Activated naive CD8-positive, alpha-beta T cell (primary cell): Measurements from ENCODE around the gene TEX26.

Experiments used
- H3K27ac Mint-ChIP-seq: one replicate; pipeline ENCODE4 v1.8.0; 2021; ENCODE audit warnings: mixed read lengths
- H3K27me3 Mint-ChIP-seq: one replicate; pipeline ENCODE4 v1.8.0; 2021; ENCODE audit warnings: mixed read lengths
- H3K36me3 Mint-ChIP-seq: one replicate; pipeline ENCODE4 v1.8.0; 2021; ENCODE audit warnings: mixed read lengths
- H3K4me1 Mint-ChIP-seq: one replicate; pipeline ENCODE4 v1.8.0; 2021; ENCODE audit warnings: low read depth, mixed read lengths
- H3K4me3 Mint-ChIP-seq: one replicate; pipeline ENCODE4 v1.8.0; 2021; ENCODE audit warnings: mild to moderate bottlenecking, mixed read lengths
- H3K9me3 Mint-ChIP-seq: one replicate; pipeline ENCODE4 v1.8.0; 2021; ENCODE audit warnings: low read depth, mixed read lengths

The TEX26 gene

DNA sequence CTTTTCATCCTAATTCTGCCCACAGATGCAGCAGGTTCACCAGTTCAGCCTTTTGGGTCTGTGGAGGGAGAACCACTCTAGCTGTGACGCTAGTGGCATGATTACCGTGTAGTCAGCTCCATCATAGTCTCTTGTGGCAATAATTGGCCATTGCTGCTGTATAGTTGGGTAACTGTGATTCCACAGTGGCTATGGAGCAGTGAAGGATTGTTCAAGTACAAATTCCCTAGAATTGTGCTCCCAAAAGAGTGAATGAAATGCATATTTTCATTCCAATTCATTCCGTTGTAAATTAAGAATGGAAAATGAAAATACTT, 856 bp downstream of the TEX26 start:
- peaks cover 34% of the 10 kb centered on the region for H3K27me3 Mint-ChIP-seq
- H3K27ac Mint-ChIP-seq = no peak overlapping the region
- no peaks in the 10 kb centered on the region for H3K4me1 Mint-ChIP-seq
- H3K9me3 Mint-ChIP-seq = peaks cover 4% of the 10 kb centered on the region
- H3K4me3 Mint-ChIP-seq = no peak overlapping the region
- no peaks in the 10 kb centered on the region for H3K36me3 Mint-ChIP-seq

DNA sequence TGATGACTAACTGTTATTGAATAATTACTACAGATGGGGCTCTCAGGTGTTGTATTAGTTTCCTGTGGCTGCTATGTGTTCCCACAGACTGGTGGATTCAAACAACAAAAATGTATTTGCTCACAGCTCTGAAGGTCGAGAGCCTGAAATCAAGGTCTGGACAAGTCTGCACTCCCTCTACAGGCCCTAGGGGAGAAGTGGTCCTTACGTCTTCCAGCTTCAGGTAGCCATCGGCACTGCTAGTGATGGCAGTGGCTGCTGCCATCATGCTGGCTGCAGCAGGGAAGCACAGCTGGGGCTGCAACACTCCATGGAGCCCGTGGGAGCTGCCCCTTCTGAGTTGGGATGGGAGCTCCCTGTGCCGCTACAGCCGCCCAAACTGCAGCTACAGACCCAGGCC, 1.9 kb downstream of the TEX26 start:
- peaks cover 4% of the 10 kb centered on the region for H3K9me3 Mint-ChIP-seq
- H3K4me1 Mint-ChIP-seq = no peaks in the 10 kb centered on the region
- H3K27ac Mint-ChIP-seq = no peak overlapping the region
- no peak overlapping the region for H3K4me3 Mint-ChIP-seq
- H3K36me3 Mint-ChIP-seq = no peaks in the 10 kb centered on the region
- peaks cover 32% of the 10 kb centered on the region for H3K27me3 Mint-ChIP-seq

DNA sequence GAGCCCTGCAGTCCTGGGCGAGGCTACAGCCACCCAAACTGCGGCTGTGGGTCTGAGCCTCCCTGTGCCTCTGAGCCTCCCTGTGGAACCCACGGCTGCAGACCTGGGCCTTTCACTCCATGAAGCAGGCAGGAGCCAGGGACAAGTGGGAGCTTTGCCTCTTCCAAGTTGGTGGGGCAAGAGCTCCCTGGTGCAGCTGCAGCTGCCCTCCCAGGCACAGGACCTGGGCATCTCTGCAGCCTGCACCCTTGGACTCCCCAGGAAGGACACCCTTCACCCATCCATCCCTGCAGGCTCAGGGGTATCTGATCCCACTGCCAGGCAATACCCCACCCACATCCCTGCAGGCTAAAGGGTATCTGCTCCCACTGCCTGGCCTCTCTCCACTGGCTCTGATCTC, 2.3 kb downstream of the TEX26 start:
- H3K27me3 Mint-ChIP-seq = peaks cover 30% of the 10 kb centered on the region
- no peak overlapping the region for H3K4me3 Mint-ChIP-seq
- H3K4me1 Mint-ChIP-seq = no peaks in the 10 kb centered on the region
- peaks cover 4% of the 10 kb centered on the region for H3K9me3 Mint-ChIP-seq
- H3K36me3 Mint-ChIP-seq = no peaks in the 10 kb centered on the region
- no peak overlapping the region for H3K27ac Mint-ChIP-seq

DNA sequence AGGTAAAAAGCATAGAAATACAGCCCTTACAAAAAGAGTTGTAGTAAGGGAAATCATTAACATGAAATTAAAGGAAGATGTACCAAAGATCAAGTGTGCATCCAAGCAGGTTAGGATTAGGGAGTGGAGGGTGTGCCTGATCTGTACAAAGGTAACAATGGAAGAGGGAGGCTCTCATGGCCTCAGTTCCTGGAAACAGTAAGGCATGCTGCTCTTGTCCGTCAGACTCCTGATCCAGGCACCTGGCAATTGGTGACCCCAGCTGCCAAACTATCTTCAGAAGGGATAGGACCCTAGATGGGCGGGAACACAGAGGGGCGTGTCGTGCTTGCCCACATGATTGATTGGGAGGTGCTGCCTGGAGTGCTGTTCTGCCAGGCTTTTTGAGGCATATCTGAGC, 4.5 kb downstream of the TEX26 start:
- peaks cover 20% of the 10 kb centered on the region for H3K27me3 Mint-ChIP-seq
- H3K9me3 Mint-ChIP-seq = peaks cover 4% of the 10 kb centered on the region
- H3K4me3 Mint-ChIP-seq = no peak overlapping the region
- H3K36me3 Mint-ChIP-seq = no peaks in the 10 kb centered on the region
- H3K27ac Mint-ChIP-seq = no peak overlapping the region
- H3K4me1 Mint-ChIP-seq = no peaks in the 10 kb centered on the region

DNA sequence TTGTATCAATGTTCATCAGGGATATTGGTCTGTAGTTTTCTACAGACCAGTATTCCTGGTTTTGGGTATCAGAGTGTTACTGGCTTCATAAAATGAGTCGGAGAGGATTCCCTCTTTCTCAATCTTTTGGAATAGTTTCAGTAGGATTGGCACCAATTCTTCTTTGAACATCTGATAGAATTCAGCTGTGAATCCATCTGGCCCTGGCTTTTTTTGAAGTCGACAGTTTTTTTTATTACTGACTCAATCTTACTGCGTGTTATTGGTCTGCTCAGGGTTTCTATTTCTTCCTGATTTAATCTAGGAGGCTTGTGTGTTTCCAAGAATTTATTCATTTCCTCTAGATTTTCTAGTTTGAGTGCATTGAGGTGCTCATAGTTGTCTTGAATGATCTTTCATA, 11.4 kb downstream of the TEX26 start:
- Mint-ChIP-seq H3K27me3 (peaks cover 8% of the 10 kb centered on the region), H3K36me3 (no peaks in the 10 kb centered on the region), H3K27ac (no peak overlapping the region), H3K4me1 (no peaks in the 10 kb centered on the region), H3K4me3 (no peak overlapping the region), H3K9me3 (peaks cover 3% of the 10 kb centered on the region)

DNA sequence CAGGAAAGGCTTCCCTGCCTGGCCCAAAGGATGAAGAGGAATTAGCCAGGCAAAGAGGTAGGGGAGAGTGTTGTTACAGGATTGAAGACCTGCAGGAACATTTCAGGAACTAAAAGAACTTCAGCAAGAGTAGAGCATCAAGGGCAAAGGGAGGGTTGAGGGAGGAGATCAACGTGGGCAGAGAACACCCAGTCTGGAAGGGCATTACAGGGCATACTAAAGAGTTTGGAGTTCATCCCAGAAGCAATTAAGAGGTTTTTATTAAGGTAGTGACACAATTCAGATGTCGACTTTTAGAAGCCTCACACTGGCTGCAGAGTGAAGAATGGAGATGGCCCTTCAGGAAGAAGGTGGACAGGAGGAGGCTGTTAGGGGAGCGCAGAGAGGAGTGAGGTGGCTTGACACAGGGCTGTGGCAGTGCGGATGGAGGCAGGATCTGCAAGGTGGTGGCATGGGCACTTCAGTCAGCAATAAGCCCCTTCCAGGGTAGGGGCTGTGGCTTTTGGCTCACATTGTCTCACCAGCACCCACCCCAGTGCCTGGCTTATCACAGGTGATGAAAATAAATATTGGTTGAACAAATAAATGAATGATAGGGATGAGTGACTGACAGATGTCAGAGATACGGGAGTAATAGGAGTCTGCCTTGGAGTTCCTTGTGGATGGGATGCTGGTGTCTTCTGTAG, 24.9 kb downstream of the TEX26 start:
- Mint-ChIP-seq H3K4me1 (no peaks in the 10 kb centered on the region), H3K9me3 (peaks cover 15% of the 10 kb centered on the region), H3K36me3 (no peaks in the 10 kb centered on the region), H3K27me3 (peaks cover 28% of the 10 kb centered on the region), H3K27ac (no peak overlapping the region), H3K4me3 (no peak overlapping the region)

DNA sequence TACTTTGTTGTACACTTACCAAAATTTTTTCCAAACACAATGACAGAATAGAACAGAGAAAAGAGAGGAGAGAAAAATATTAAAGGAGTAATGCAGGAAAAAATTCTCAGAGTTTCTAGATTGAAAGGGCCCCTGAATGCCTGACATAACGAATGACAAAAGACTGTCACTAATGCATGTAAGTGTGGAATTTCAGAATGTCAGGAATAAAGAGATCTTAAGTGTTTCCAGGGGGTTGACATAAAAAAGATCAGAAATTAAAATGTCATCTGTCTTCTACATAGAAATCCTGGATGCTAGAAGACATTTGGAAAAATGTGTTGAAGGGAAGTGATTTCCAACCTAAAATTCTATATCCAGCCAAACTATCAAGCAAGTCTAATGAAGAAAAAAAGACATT, 27.2 kb downstream of the TEX26 start:
- Mint-ChIP-seq H3K27ac (no peak overlapping the region), H3K27me3 (peaks cover 18% of the 10 kb centered on the region), H3K36me3 (no peaks in the 10 kb centered on the region), H3K9me3 (peaks cover 15% of the 10 kb centered on the region), H3K4me3 (no peak overlapping the region), H3K4me1 (no peaks in the 10 kb centered on the region)

DNA sequence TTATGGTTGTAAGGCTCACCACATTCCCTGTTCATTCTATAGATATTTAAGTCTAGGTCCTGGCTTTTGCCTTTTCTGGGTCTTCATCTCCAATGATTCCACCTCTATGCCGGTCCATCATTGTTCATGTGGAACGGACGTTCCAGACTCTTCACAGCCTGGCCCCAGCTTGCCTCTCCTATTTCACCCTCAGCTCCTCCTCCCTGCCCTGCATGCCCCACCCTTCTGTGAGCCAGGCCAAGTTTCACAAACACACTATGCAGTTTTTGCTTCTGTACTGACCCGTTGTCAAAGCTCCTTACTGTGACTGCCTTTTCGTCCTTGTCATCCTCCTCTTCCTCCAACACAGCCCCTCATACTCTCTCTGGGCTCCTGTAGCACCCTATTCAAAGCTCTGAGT, 31.3 kb downstream of the TEX26 start:
- no peaks in the 10 kb centered on the region for H3K36me3 Mint-ChIP-seq
- H3K4me3 Mint-ChIP-seq = no peak overlapping the region
- H3K4me1 Mint-ChIP-seq = no peaks in the 10 kb centered on the region
- peaks cover 9% of the 10 kb centered on the region for H3K27me3 Mint-ChIP-seq
- peaks cover 9% of the 10 kb centered on the region for H3K9me3 Mint-ChIP-seq
- H3K27ac Mint-ChIP-seq = no peak overlapping the region

DNA sequence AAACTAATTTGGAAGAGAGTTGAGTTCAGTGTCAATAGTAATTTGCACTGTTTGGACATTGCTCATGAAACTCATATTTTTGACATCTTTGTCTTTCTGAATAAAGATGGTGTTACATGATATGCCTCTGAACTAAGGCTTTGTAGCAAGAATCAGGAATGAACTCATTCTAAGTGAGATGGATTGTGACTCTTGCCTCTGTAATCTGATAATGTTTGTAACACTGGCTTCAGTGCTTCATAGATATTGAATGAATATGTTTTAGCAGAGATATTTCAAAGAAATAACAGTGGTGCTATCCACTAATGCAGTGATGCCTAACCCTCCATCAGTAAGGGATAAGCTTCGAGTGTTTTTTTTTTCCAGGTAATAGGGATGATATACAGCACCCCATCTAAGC, 32.9 kb downstream of the TEX26 start:
- no peaks in the 10 kb centered on the region for H3K9me3 Mint-ChIP-seq
- no peaks in the 10 kb centered on the region for H3K4me1 Mint-ChIP-seq
- H3K4me3 Mint-ChIP-seq = no peak overlapping the region
- no peak overlapping the region for H3K27ac Mint-ChIP-seq
- H3K27me3 Mint-ChIP-seq = peaks cover 13% of the 10 kb centered on the region
- no peaks in the 10 kb centered on the region for H3K36me3 Mint-ChIP-seq

DNA sequence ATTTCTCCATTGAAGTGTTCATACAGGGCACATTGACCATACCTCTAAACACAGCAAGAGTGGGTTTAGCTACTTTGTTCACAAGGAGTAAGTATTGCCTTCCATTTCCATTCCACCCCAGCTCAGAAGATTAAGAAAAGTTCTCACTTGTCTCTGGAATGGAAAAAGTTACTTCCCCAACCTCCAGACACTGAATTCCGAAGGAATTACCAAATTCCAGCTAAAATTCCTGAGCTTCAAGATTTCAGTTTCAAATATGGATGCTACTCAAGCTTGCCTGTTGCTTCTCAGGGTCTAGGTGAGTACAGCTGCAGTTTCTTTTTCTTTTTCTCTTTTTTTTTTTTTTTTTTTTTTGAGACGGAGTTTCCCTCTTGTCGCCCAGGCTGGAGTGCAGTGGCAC, 33.6 kb downstream of the TEX26 start:
- Mint-ChIP-seq H3K4me1 (no peaks in the 10 kb centered on the region), H3K9me3 (no peaks in the 10 kb centered on the region), H3K27me3 (peaks cover 13% of the 10 kb centered on the region), H3K4me3 (no peak overlapping the region), H3K27ac (no peak overlapping the region), H3K36me3 (no peaks in the 10 kb centered on the region)

DNA sequence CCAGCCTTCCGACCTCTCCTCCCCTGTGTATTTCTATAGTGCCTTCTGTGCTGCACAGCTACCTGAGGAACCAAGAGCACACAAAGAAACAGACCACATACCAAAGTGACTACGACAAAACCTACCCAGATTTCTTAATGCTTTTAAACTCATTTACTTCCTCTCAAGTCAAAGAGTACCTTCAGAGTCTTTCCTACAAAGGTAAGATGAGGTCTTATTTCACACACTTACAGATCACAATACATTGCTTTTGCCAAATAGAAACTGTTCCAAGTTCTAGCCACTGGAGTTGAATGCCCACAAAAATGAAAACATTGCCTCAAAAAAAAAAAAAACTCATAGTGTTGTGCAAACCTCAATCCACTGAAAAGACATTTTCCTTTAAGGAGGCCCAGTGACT, 36.4 kb downstream of the TEX26 start:
- Mint-ChIP-seq H3K27me3 (peaks cover 15% of the 10 kb centered on the region), H3K9me3 (no peaks in the 10 kb centered on the region), H3K4me1 (no peaks in the 10 kb centered on the region), H3K27ac (no peak overlapping the region), H3K4me3 (no peak overlapping the region), H3K36me3 (no peaks in the 10 kb centered on the region)

DNA sequence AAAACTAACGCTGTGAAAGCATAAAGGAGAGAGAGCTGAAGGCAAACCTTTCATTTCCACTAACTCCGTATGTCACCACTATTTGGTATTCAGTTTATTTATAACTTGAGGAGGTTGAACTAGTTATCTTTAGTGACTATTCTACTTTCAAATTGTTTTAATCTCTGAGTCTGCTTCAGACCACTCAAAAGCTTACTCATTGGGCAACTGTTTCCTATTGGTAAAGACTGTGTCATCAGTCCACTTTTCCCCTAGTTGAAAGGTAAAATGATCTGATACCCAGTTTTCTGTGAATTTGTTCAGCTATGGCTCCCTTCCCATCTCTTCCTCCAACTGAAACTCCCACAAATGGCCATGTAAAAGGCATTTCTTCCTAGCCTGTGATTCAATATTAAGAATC, 39.1 kb downstream of the TEX26 start:
- H3K27ac Mint-ChIP-seq = no peak overlapping the region
- H3K4me1 Mint-ChIP-seq = no peaks in the 10 kb centered on the region
- H3K4me3 Mint-ChIP-seq = no peak overlapping the region
- no peaks in the 10 kb centered on the region for H3K9me3 Mint-ChIP-seq
- no peaks in the 10 kb centered on the region for H3K36me3 Mint-ChIP-seq
- H3K27me3 Mint-ChIP-seq = peaks cover 13% of the 10 kb centered on the region

DNA sequence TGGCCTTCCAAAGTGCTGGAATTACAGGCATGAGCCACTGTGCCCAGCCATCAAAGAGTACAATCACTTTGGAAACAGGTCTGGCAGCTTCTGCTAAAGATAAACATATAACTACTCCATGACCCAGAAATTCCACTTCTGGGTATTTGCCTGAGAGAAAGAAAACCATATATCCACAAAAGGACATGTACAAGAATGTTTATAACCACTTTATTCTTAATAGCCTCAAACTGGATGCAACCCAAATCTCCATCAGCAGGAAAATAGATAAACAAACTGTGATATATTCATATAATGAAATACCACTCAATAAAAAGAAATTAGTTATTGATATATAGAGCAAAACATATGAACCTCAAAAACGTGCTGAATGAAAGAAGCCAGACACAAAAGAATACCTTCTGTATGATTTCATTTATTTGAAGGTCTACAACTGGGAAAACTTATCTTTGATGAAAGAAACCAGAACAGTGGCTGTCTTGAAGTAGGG, 40.5 kb downstream of the TEX26 start:
- Mint-ChIP-seq H3K9me3 (no peaks in the 10 kb centered on the region), H3K4me3 (no peak overlapping the region), H3K27ac (no peak overlapping the region), H3K4me1 (no peaks in the 10 kb centered on the region), H3K36me3 (no peaks in the 10 kb centered on the region), H3K27me3 (peaks cover 16% of the 10 kb centered on the region)

DNA sequence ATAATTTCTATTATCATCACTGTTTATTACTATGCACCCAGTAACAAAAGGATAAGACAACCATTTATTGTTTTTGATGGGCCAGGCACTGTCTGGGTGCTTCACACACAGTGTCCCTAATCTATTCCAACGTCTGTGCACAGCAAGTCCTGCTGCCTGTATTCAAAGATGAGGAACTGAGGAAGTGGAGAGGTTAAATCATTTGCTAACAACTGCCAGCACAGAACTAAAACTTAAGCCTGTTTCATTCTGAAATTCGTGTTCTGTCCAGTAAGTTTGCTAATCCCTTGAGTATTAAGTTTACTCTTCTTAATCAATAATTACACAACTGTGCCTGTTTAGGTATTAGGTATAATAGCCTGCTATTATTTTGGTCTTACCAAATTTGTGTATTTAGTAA, 41.9 kb downstream of the TEX26 start:
- H3K9me3 Mint-ChIP-seq = no peaks in the 10 kb centered on the region
- H3K27me3 Mint-ChIP-seq = peaks cover 12% of the 10 kb centered on the region

DNA sequence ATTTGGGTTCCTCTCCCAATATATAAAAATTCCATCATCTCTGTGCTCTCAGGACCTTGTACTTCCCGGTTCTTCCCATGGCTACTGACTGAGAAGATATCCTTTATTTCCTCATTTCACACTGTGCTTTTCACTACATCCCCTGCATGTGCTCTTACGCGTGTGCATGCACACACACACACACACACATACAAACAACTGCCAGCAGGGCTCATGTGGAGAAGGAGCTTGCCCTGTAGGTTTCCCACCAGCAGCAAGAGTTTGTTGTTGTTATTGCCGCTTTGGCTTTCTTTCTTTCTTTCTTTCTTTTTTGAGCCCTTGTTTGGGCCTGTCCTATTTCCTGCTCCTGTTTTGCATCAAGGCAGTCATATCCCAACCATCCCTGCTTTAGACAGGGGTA, 43.6 kb downstream of the TEX26 start:
- Mint-ChIP-seq H3K9me3 (no peaks in the 10 kb centered on the region), H3K27me3 (peaks cover 10% of the 10 kb centered on the region), H3K36me3 (no peaks in the 10 kb centered on the region), H3K27ac (no peak overlapping the region), H3K4me1 (no peaks in the 10 kb centered on the region), H3K4me3 (no peak overlapping the region)

More for the DNA sequence above, 41.9 kb downstream of the TEX26 start:
- Mint-ChIP-seq H3K36me3 (no peaks in the 10 kb centered on the region), H3K27ac (no peak overlapping the region), H3K4me3 (no peak overlapping the region), H3K4me1 (no peaks in the 10 kb centered on the region)
